Nephron (organoid): Measurements from ENCODE around the gene EGF.

Source experiments
- H3K27ac Mint-ChIP-seq, 3 experiments: 2 replicates each; pipeline ENCODE4 v1.8.0; 2020; ENCODE audit warnings: mixed read lengths in 3 of 3, mild to moderate bottlenecking in 2 of 3, moderate library complexity in 1 of 3
- H3K27me3 Mint-ChIP-seq: 2 replicates; pipeline ENCODE4 v1.8.0; 2021; ENCODE audit warnings: low read depth, mild to moderate bottlenecking, moderate library complexity, mixed read lengths
- H3K36me3 Mint-ChIP-seq: 2 replicates; pipeline ENCODE4 v1.8.0; 2020; ENCODE audit warnings: low read depth, mixed read lengths
- H3K4me1 Mint-ChIP-seq: 2 replicates; pipeline ENCODE4 v1.8.0; 2020; ENCODE audit warnings: mixed read lengths
- H3K4me3 Mint-ChIP-seq, 3 experiments: 2 replicates each; pipeline ENCODE4 v1.8.0; 2020; ENCODE audit warnings: mild to moderate bottlenecking in 3 of 3, mixed read lengths in 3 of 3, moderate library complexity in 2 of 3
- H3K9me3 Mint-ChIP-seq: 2 replicates; pipeline ENCODE4 v1.8.0; 2020; ENCODE audit warnings: mixed read lengths
- TF ChIP-seq, protein P1 (sequence below), 3 experiments: fragments of 200-600 bp; sonication (generic); IDR thresholded peaks; one replicate each; pipeline ENCODE4 v1.5.0; 2021; ENCODE audit warnings: antibody characterized with exemption in 3 of 3; ENCODE audit not compliant: unreplicated experiment in 3 of 3

The EGF gene

DNA sequence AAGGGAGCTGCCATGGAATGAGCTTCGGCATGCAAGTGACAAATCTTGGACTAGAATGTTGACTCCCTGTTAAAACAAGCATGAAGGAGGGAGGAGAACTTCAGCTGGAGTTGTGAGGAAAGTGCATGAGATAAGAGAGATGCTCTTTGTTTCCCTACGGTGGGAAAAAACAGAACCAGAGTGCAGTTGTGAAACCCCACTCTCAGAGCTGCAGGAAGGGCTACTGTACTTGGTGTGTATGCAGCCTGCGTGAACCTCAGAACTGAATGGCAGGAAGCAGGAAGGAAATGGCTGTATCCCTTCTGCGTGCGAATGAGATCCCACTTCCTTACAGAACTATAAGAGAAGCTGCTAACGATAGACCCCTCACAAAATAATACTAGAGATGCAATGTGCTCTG is 57.2 kb downstream of the EGF start:
- peak overlapping the region; percentile 18 to 91 (median 42) for H3K27ac Mint-ChIP-seq
- no peaks in the 10 kb centered on the region for H3K9me3 Mint-ChIP-seq
- TF ChIP-seq, protein P1, sequence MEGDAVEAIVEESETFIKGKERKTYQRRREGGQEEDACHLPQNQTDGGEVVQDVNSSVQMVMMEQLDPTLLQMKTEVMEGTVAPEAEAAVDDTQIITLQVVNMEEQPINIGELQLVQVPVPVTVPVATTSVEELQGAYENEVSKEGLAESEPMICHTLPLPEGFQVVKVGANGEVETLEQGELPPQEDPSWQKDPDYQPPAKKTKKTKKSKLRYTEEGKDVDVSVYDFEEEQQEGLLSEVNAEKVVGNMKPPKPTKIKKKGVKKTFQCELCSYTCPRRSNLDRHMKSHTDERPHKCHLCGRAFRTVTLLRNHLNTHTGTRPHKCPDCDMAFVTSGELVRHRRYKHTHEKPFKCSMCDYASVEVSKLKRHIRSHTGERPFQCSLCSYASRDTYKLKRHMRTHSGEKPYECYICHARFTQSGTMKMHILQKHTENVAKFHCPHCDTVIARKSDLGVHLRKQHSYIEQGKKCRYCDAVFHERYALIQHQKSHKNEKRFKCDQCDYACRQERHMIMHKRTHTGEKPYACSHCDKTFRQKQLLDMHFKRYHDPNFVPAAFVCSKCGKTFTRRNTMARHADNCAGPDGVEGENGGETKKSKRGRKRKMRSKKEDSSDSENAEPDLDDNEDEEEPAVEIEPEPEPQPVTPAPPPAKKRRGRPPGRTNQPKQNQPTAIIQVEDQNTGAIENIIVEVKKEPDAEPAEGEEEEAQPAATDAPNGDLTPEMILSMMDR (IDR thresholded peaks at IDR 0.05; ENCODE audit: unreplicated experiment in 3 of 3), result no peak
- no peaks in the 10 kb centered on the region for H3K27me3 Mint-ChIP-seq
- H3K4me1 Mint-ChIP-seq, result peaks cover 22% of the 10 kb centered on the region
- H3K4me3 Mint-ChIP-seq, result peak overlapping the region in 2 of 3 experiments; percentile 2 to 24
- H3K36me3 Mint-ChIP-seq, result no peaks in the 10 kb centered on the region

DNA sequence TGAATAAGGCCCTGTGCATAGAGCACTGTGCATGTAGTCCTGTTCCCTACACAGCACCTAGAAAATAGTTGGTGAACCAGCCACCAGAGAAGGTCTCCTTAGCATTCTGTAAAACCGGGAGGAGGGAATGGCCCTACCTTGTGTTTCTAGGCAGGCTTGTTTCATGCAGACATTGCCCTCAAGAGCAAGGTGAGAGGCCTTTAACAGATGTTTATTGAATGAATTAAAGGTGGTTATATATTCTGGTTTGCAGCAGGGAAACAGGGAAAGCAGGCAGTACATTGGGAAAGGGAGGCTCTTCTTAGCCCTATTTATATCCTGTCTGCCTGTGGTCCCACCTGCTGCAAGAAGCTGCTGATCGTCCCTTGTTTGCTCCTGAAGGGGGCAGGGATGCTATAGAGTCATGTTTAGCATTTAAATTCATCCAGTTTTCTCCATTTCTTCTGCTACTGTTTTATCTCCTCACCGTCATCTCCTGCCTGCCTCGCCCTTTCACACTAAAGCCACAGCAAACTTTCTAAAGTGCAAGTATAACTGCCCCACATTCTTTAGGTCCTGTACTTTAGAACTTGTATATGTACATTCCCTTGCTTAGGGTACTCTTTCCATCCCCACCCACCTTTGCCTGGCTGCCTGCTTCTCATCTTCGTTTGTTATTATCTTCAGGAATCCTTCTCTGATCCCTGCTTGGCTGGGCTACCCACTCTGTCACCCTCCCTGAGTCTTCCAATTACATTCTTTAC is 60.3 kb downstream of the EGF start:
- peak overlapping the region in 2 of 3 experiments; percentile 7 to 63 for H3K27ac Mint-ChIP-seq
- TF ChIP-seq, protein P1 (IDR thresholded peaks at IDR 0.05; ENCODE audit: unreplicated experiment in 3 of 3), result no peak
- no peaks in the 10 kb centered on the region for H3K27me3 Mint-ChIP-seq
- no peaks in the 10 kb centered on the region for H3K36me3 Mint-ChIP-seq
- peaks cover 22% of the 10 kb centered on the region for H3K4me1 Mint-ChIP-seq
- H3K4me3 Mint-ChIP-seq, result no peak overlapping the region
- H3K9me3 Mint-ChIP-seq, result no peaks in the 10 kb centered on the region

DNA sequence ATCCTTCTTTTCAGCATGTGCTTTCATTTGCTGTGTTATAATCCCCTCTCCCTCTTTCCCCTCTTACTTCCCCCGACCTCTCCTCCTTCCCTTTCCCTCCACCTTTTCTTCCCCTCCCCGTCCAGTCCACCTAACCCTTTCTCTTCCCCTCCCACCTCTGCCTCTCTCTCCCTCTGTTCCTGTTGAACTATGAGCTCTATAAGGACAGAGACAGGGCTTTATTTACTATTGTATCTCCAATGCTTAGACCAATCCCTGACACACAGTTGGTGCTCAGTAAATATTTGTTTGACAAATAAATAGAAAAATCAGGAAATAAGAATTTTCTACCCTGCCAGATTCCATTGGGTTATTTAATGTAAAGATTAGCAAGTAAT is 60.8 kb downstream of the EGF start:
- H3K36me3 Mint-ChIP-seq, result no peaks in the 10 kb centered on the region
- H3K27ac Mint-ChIP-seq, result peak overlapping the region in 2 of 3 experiments; percentile 7 to 63

DNA sequence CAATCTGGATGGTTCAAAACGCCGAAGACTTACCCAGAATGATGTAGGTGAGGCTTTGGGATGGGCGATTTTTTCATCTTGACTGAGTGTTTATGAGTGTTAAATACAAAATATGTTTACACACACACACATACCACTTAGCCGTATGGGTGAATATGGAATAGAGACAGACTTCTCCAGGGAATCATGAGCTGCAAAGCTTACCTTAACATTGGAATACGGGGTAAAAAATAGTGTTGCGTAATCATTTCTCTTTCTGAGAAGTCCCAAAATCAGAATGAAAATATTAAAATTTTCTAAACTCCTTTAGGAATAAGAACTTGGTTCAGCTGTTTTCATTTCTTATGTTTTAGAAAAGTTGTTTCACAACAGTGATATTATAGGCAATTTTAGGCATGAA is 63.5 kb downstream of the EGF start:
- H3K27ac Mint-ChIP-seq, result no peak overlapping the region
- peaks cover 13% of the 10 kb centered on the region for H3K4me1 Mint-ChIP-seq
- TF ChIP-seq, protein P1 (IDR thresholded peaks at IDR 0.05; ENCODE audit: unreplicated experiment in 3 of 3), result no peak
- H3K27me3 Mint-ChIP-seq, result no peaks in the 10 kb centered on the region
- no peak overlapping the region for H3K4me3 Mint-ChIP-seq
- no peaks in the 10 kb centered on the region for H3K9me3 Mint-ChIP-seq
- no peaks in the 10 kb centered on the region for H3K36me3 Mint-ChIP-seq

More for the DNA sequence above, 60.8 kb downstream of the EGF start:
- no peaks in the 10 kb centered on the region for H3K9me3 Mint-ChIP-seq
- H3K27me3 Mint-ChIP-seq, result no peaks in the 10 kb centered on the region
- H3K4me3 Mint-ChIP-seq, result no peak overlapping the region
- peaks cover 22% of the 10 kb centered on the region for H3K4me1 Mint-ChIP-seq
- TF ChIP-seq, protein P1 (IDR thresholded peaks at IDR 0.05; ENCODE audit: unreplicated experiment in 3 of 3), result no peak

DNA sequence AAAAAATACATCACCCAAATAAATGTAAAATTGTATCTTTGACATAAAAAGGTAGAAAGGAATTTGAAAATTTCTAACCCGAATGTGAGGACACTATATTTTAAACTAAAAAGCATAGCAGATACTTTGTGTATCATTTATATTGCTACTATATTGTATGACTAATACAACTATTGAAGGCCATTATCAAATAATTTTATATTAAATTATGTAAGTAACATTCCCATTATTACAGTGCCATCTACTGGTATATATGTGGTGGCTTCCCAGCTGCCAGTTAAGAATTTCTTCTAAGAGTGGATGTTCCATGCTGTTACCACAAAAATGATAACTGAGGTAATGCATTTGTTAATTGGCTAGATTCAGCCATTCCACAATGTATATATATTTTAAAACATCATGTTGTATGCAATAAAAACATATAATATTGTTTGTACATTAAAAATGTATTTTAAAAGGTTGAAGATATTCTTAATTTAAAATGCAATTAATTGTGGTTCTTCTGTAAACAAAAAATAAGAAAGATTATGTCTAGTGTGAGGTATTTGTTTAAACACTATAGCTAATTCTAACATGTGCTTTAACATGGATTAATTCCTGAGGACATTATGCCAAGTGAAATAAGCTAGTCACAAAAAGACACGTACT is 65.3 kb downstream of the EGF start:
- Mint-ChIP-seq H3K9me3 (no peaks in the 10 kb centered on the region), H3K27ac (no peak overlapping the region), H3K36me3 (no peaks in the 10 kb centered on the region), H3K4me3 (no peak overlapping the region), H3K4me1 (peaks cover 5% of the 10 kb centered on the region), H3K27me3 (no peaks in the 10 kb centered on the region)
- TF ChIP-seq, protein P1 (IDR thresholded peaks at IDR 0.05; ENCODE audit: unreplicated experiment in 3 of 3), result peak; percentile 71 to 83 (median 71)
